H1 (cell line): ENCODE measurements around the gene KCNQ2. TPM values are rescaled to one million over a fixed set of nuclear protein-coding genes. Genes with fewer than 3 reads are reported as not detected.
A peak's percentile ranks its signal among the peaks of the same experiment; 100 is the strongest.

Experiments used
- CTCF ChIA-PET: fragments of 300-600 bp; sonication (Branson Sonifier 250); formaldehyde crosslinking; loops from one replicate; lab custom pipeline; 2021; ENCODE audit not compliant: partially characterized antibody; lab: Charles Lee
- POLR2A ChIA-PET: fragments of 300-600 bp; sonication (Branson Sonifier 250); formaldehyde crosslinking; loops from one replicate; lab custom pipeline; 2021; ENCODE audit warnings: inconsistent platforms; ENCODE audit not compliant: partially characterized antibody; lab: Charles Lee
- DNase-seq, 2 experiments: peaks; one replicate each; pipeline versions ENCODE4 v3.0.0 to v3.0.0-alpha.2; 2010 to 2022; ENCODE audit warnings: low spot score in 2 of 2, low read depth in 1 of 2, mixed read lengths in 1 of 2
- FAIRE-seq: peaks from 2 replicates; lab custom pipeline; 2011; peaks lifted over from hg19 to GRCh38; lab: Jason Lieb, UNC
- H2AFZ ChIP-seq: 2 replicates; pipeline ENCODE4 v1.8.1; 2012; ENCODE audit warnings: low read length, inconsistent platforms
- H2AK5ac ChIP-seq: 2 replicates; pipeline ENCODE4 v1.6.1; 2013; ENCODE audit warnings: low read depth, low read length
- H2BK120ac ChIP-seq: replicated peaks from 2 replicates; pipeline ENCODE3; 2013; ENCODE audit warnings: low read depth, low read length, inconsistent platforms
- H2BK12ac ChIP-seq: 2 replicates; pipeline ENCODE4 v1.6.1; 2013; ENCODE audit warnings: low read depth, low read length
- H2BK15ac ChIP-seq: 2 replicates; pipeline ENCODE4 v1.6.1; 2013; ENCODE audit warnings: low read length
- H2BK20ac ChIP-seq: 2 replicates; pipeline ENCODE4 v1.6.1; 2013; ENCODE audit warnings: low read length
- H2BK5ac ChIP-seq: 2 replicates; pipeline ENCODE4 v1.6.1; 2013; ENCODE audit warnings: low read depth, low read length
- H3K14ac ChIP-seq: 2 replicates; pipeline ENCODE4 v1.6.1; 2013; ENCODE audit warnings: inconsistent platforms; ENCODE audit not compliant: insufficient read length
- H3K18ac ChIP-seq: 2 replicates; pipeline ENCODE4 v1.6.1; 2013; ENCODE audit warnings: low read length; ENCODE audit errors: extremely low read depth
- H3K23ac ChIP-seq: 2 replicates; pipeline ENCODE4 v1.6.1; 2013; ENCODE audit warnings: inconsistent platforms; ENCODE audit not compliant: insufficient read length
- H3K23me2 ChIP-seq: 2 replicates; pipeline ENCODE4 v1.6.1; 2013; ENCODE audit warnings: low read depth, low read length
- H3K27ac ChIP-seq: 2 replicates; pipeline ENCODE4 v1.6.1; 2011; ENCODE audit warnings: low read depth, low read length, inconsistent platforms
- H3K27me3 ChIP-seq, 4 experiments: replicated peaks in 1 of 4; 1 replicate in 1 of 4; 2 replicates in 3 of 4; pipeline versions ENCODE4 v1.6.1 to v1.8.1; 2011 to 2013; ENCODE audit warnings: low read length in 3 of 4, mild to moderate bottlenecking in 3 of 4, inconsistent platforms in 2 of 4, mixed read lengths in 2 of 4, moderate library complexity in 1 of 4; ENCODE audit not compliant: control insufficient read depth in 3 of 4, insufficient read depth in 3 of 4; ENCODE audit errors: extremely low read depth in 1 of 4
- H3K36me3 ChIP-seq, 4 experiments: 2 replicates each; pipeline versions ENCODE4 v1.6.1 to v1.8.1; 2011 to 2013; ENCODE audit warnings: mild to moderate bottlenecking in 4 of 4, low read length in 3 of 4, moderate library complexity in 2 of 4, control low read depth in 1 of 4, inconsistent platforms in 1 of 4; ENCODE audit not compliant: insufficient read depth in 4 of 4, control insufficient read depth in 2 of 4
- H3K4ac ChIP-seq: replicated peaks from 2 replicates; pipeline ENCODE3; 2013; ENCODE audit warnings: low read length, low read depth, mixed read lengths, inconsistent platforms; ENCODE audit not compliant: insufficient read length
- H3K4me1 ChIP-seq, 4 experiments: replicated peaks in 1 of 4; 1 replicate in 1 of 4; 2 replicates in 3 of 4; pipeline versions ENCODE4 v1.6.1 to v1.8.1; 2011 to 2013; ENCODE audit warnings: low read length in 3 of 4, inconsistent platforms in 2 of 4, mixed read lengths in 1 of 4; ENCODE audit not compliant: insufficient read depth in 4 of 4, control insufficient read depth in 3 of 4
- H3K4me2 ChIP-seq, 2 experiments: 2 replicates each; pipeline versions ENCODE4 v1.6.1 to v1.8.1; 2011 to 2013; ENCODE audit warnings: low read depth in 2 of 2, low read length in 2 of 2, control low read depth in 1 of 2, inconsistent platforms in 1 of 2, mild to moderate bottlenecking in 1 of 2; ENCODE audit not compliant: insufficient read depth in 1 of 2
- H3K4me3 ChIP-seq, 4 experiments: fragments of 200-600, 300-600 bp in 1 of 4; sonication (generic), shearing (Covaris generic), sonication (Bioruptor Twin) in 1 of 4; 2 replicates each; pipeline versions ENCODE4 v1.5.1 to v1.8.1; 2011 to 2016; ENCODE audit warnings: low read length in 4 of 4, low read depth in 3 of 4, control low read depth in 2 of 4, inconsistent platforms in 2 of 4, mild to moderate bottlenecking in 2 of 4, mixed read lengths in 1 of 4, moderate library complexity in 1 of 4; ENCODE audit not compliant: insufficient read depth in 2 of 4; ENCODE audit errors: extremely low read depth in 1 of 4
- H3K56ac ChIP-seq: replicated peaks from 2 replicates; pipeline ENCODE3; 2013; ENCODE audit warnings: low read depth, mild to moderate bottlenecking, mixed read lengths, low read length, inconsistent platforms; ENCODE audit not compliant: insufficient read length
- H3K79me1 ChIP-seq: 2 replicates; pipeline ENCODE4 v1.6.1; 2013; ENCODE audit warnings: low read depth, low read length, control low read depth
- H3K79me2 ChIP-seq, 2 experiments: 2 replicates each; pipeline versions ENCODE4 v1.6.1 to v1.8.1; 2012 to 2013; ENCODE audit warnings: low read length in 2 of 2, mild to moderate bottlenecking in 2 of 2, inconsistent platforms in 1 of 2; ENCODE audit not compliant: insufficient read depth in 2 of 2, control insufficient read depth in 1 of 2
- H3K9ac ChIP-seq, 4 experiments: replicated peaks in 1 of 4; 1 replicate in 1 of 4; 2 replicates in 3 of 4; pipeline versions ENCODE4 v1.6.1 to v1.8.1; 2011 to 2013; ENCODE audit warnings: low read depth in 3 of 4, low read length in 3 of 4, control low read depth in 2 of 4, mild to moderate bottlenecking in 2 of 4, moderate library complexity in 2 of 4, inconsistent platforms in 1 of 4; ENCODE audit errors: extremely low read depth in 1 of 4
- H3K9me3 ChIP-seq, 2 experiments: 2 replicates each; pipeline versions ENCODE4 v1.6.1 to v1.8.1; 2012 to 2013; ENCODE audit warnings: mild to moderate bottlenecking in 2 of 2, moderate library complexity in 2 of 2, control low read depth in 1 of 2, inconsistent platforms in 1 of 2, low read depth in 1 of 2, low read length in 1 of 2, mixed read lengths in 1 of 2; ENCODE audit not compliant: insufficient read depth in 2 of 2
- H4K20me1 ChIP-seq, 2 experiments: replicated peaks in 1 of 2; 2 replicates each; pipeline versions ENCODE3 to v1.8.1; 2011 to 2013; ENCODE audit warnings: inconsistent platforms in 2 of 2, low read length in 2 of 2, mild to moderate bottlenecking in 1 of 2; ENCODE audit not compliant: insufficient read depth in 2 of 2, control insufficient read depth in 1 of 2
- H4K5ac ChIP-seq: 2 replicates; pipeline ENCODE4 v1.6.1; 2013; ENCODE audit warnings: low read length, low read depth, mixed read lengths, inconsistent platforms; ENCODE audit not compliant: insufficient read length
- H4K8ac ChIP-seq: 2 replicates; pipeline ENCODE4 v1.8.0; 2013; ENCODE audit warnings: mild to moderate bottlenecking, moderate library complexity, low read length, inconsistent platforms; ENCODE audit not compliant: insufficient read depth; ENCODE audit errors: extremely low read depth
- H4K91ac ChIP-seq: replicated peaks from 2 replicates; pipeline ENCODE3; 2013; ENCODE audit warnings: low read length, mixed read lengths, inconsistent platforms; ENCODE audit not compliant: insufficient read length
- CTCF ChIP-seq, 3 experiments: IDR thresholded peaks; 1 replicate in 2 of 3; 2 replicates in 1 of 3; pipeline versions ENCODE4 v1.5.1 to v1.6.1; 2011; ENCODE audit warnings: low read length in 3 of 3, mild to moderate bottlenecking in 3 of 3, inconsistent platforms in 2 of 3, low read depth in 1 of 3, moderate library complexity in 1 of 3; ENCODE audit not compliant: insufficient read depth in 1 of 3; ENCODE audit errors: control extremely low read depth in 1 of 3
- EGR1 ChIP-seq: IDR thresholded peaks from 2 replicates; pipeline ENCODE4 v1.6.1; 2011; ENCODE audit warnings: low read depth, low read length, borderline replicate concordance
- EP300 ChIP-seq, 2 experiments: IDR thresholded peaks; 1 replicate in 1 of 2; 2 replicates in 1 of 2; pipeline ENCODE4 v1.6.1; 2011 to 2012; ENCODE audit warnings: low read depth in 2 of 2, low read length in 2 of 2, mild to moderate bottlenecking in 2 of 2, borderline replicate concordance in 1 of 2, inconsistent platforms in 1 of 2, moderate library complexity in 1 of 2
- GTF2F1 ChIP-seq: IDR thresholded peaks from 2 replicates; pipeline ENCODE4 v1.6.1; 2012; ENCODE audit warnings: low read depth, low read length, improper control_type of control experiment, borderline replicate concordance
- JUND ChIP-seq: IDR thresholded peaks from 2 replicates; pipeline ENCODE4 v1.6.1; 2011; ENCODE audit warnings: mild to moderate bottlenecking, improper control_type of control experiment, low read length
- MAX ChIP-seq: IDR thresholded peaks from 2 replicates; pipeline ENCODE4 v1.6.1; 2012; ENCODE audit warnings: inconsistent platforms
- RBBP5 ChIP-seq: IDR thresholded peaks from 2 replicates; pipeline ENCODE4 v1.7.1; 2012; ENCODE audit warnings: low read depth, mild to moderate bottlenecking, inconsistent platforms, low read length, moderate library complexity, borderline replicate concordance
- SUZ12 ChIP-seq: fragments of 200-600 bp; sonication (generic); IDR thresholded peaks from 2 replicates; pipeline ENCODE4 v1.6.1; 2012; ENCODE audit warnings: mild to moderate bottlenecking, inconsistent platforms, low read length, moderate library complexity, mixed read lengths
- TAF7 ChIP-seq: optimal IDR thresholded peaks from 2 replicates; pipeline ENCODE3; 2011; ENCODE audit warnings: low read depth, mild to moderate bottlenecking, inconsistent platforms, low read length, moderate library complexity, borderline replicate concordance
- YY1 ChIP-seq: IDR thresholded peaks from 2 replicates; pipeline ENCODE4 v1.6.1; 2011; ENCODE audit warnings: low read depth, mild to moderate bottlenecking, low read length
- WGBS, 2 experiments: shearing (Covaris generic) in 1 of 2; methylation state at CpG; one replicate each; pipeline versions ENCODE4 v1.1.6 to v1.1.7; 2013 to 2015; ENCODE audit warnings: low lambda C conversion rate in 2 of 2, mixed read lengths in 2 of 2, inconsistent platforms in 1 of 2, low coverage in 1 of 2, missing lambda C conversion rate in 1 of 2; ENCODE audit not compliant: insufficient replicate concordance in 2 of 2, insufficient coverage in 1 of 2, insufficient read length in 1 of 2; ENCODE audit errors: extremely low coverage in 1 of 2, missing lambda C conversion rate in 1 of 2; 5-methylcytosine and 5-hydroxymethylcytosine counted together
- polyA plus RNA-seq, 7 experiments: library from polyadenylated mRNA; depleted of rRNA in 3 of 7; stranded (reverse) in 5 of 7; unstranded in 2 of 7; fragments of >200 nt in 5 of 7; fragments of 200-250 nt in 2 of 7; gene quantifications; 1 replicate in 5 of 7; 2 replicates in 1 of 7; 4 replicates in 1 of 7; pipeline versions ENCODE4 v1.2.1 to v1.2.3, GENCODE V29; 2011 to 2013; ENCODE audit warnings: missing spikeins in 2 of 7, mixed read lengths in 2 of 7
- total RNA-seq: library from RNA; stranded (reverse); fragmentation: NEBNext Ultra II Directional; extraction: Animal tissue kit (Norgen Biotek cat#: 25700); gene quantifications from 2 replicates; pipeline ENCODE4 v1.2.1, GENCODE V29; 2021

The KCNQ2 gene
- total and polyA plus RNA-seq, 2 of the 8 experiments (the other 6 are each of a cell fraction or from before 2014, with no cell fraction given) = 82.6 to 243 TPM

- Histone ChIP-seq H3K79me1 (no peaks in the 10 kb centered on the region), H4K8ac (peak overlapping the region; percentile 51; the same call in 1 of the 2 replicates), H2AFZ (no peak overlapping the region), H2BK120ac (no peak overlapping the region), H3K18ac (no peak overlapping the region), H3K79me2 (no peaks in the 10 kb centered on the region), H3K23me2 (no peaks in the 10 kb centered on the region), H4K5ac (no peak overlapping the region), H3K23ac (no peak overlapping the region), H3K4me2 (no peak overlapping the region), H2BK15ac (no peak overlapping the region), H3K4me1 (peaks cover 0 to 11% (median 1%) of the 10 kb centered on the region in 4 experiments; a peak in 4 of 7 replicates), H3K27ac (no peak overlapping the region), H3K9ac (no peak overlapping the region), H2AK5ac (no peak overlapping the region), H2BK20ac (no peak overlapping the region), H3K27me3 (no peaks in the 10 kb centered on the region; a peak in 1 of 7 replicates), H2BK5ac (no peak overlapping the region), H3K36me3 (no peaks in the 10 kb centered on the region), H2BK12ac (no peak overlapping the region), H3K4me3 (no peak overlapping the region), H3K4ac (no peak overlapping the region), H3K14ac (no peak overlapping the region), H3K9me3 (no peaks in the 10 kb centered on the region), H3K56ac (no peak overlapping the region), H4K91ac (no peak overlapping the region), H4K20me1 (no peaks in the 10 kb centered on the region)
- CTCF ChIA-PET = interaction anchor here (0.6 to 1.5 kb wide), 3 partner anchors 43 to 160 kb away, joined by 3 to 4 read pairs (median 3); no protein-coding TSS in a partner anchor
- POLR2A ChIA-PET = interaction anchor here (1.0 kb wide), 1 partner anchor 8 kb away, joined by 3 read pairs; no protein-coding TSS in a partner anchor
- DNase-seq (no peak), FAIRE-seq (no peak)
- 93% methylated on average over 25 of the region's 29 CpGs; no CpG with 5 or more reads in 1 of the 2 experiments for WGBS, 2 experiments
- no peak for TF ChIP-seq MAX
- TF ChIP-seq SUZ12 = no peak
- TF ChIP-seq GTF2F1 = no peak
- TF ChIP-seq RBBP5 = no peak
- TF ChIP-seq YY1 = no peak
- TF ChIP-seq EGR1 = no peak
- TF ChIP-seq TAF7 = no peak
- no peak for TF ChIP-seq JUND
- TF ChIP-seq EP300 (IDR thresholded peaks at IDR 0.05; ENCODE audit: borderline replicate concordance in 1 of 2, low read depth in 2 of 2, low read length in 2 of 2) = no peak
- no peak for TF ChIP-seq CTCF (IDR thresholded peaks at IDR 0.05; ENCODE audit: control extremely low read depth in 1 of 3, insufficient read depth in 1 of 3, low read depth in 1 of 3, low read length in 3 of 3)
These were observed 51.3 kb downstream of the KCNQ2 start for GRCh38 chr20:63421094-63421692.
